ENCODE results near the gene PTGIS. TPM values are rescaled to one million over a fixed set of nuclear protein-coding genes. Genes with fewer than 3 reads are reported as not detected.

PTGIS gene
- total RNA-seq, 1 donor from 2014 or later = 43.6 TPM

GRCh38 chr20:49466114-49466912, 101.6 kb downstream of the PTGIS start:
- Mint-ChIP-seq H3K36me3 (ENCODE audit: low read depth) (no peaks in the 10 kb centered on the region), H3K27me3 (ENCODE audit: insufficient read depth) (peaks cover 17% of the 10 kb centered on the region), H3K4me3 (no peak overlapping the region), H3K27ac (no peak overlapping the region), H3K9me3 (no peaks in the 10 kb centered on the region), H3K4me1 (ENCODE audit: low read depth) (peaks cover 6% of the 10 kb centered on the region)
- DNase-seq (ENCODE audit: low spot score) = no peak
- intact Hi-C loops (cut with micrococcal nuclease) = no loop called here

DNA sequence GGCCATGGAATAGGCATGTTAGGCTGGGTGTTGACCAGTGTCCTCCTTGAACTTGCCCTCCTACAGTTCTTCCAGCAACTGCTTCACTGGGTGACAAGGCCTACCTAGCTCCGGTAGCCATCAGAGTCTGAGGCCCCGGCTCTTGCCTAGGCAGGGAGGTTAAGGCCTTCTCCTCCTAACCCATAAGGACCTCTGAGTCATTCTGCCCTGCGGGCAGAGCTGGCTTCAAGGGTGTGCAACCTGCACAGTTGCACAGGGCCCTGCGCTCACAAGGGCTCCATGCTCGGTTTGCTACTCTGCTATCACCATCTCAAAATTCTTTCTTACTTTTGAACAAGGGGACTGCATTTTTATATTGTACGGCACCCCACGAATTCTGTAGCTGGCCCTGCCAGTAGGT, 103.4 kb downstream of the PTGIS start:
- DNase-seq (ENCODE audit: low spot score) = no peak
- peaks cover 16% of the 10 kb centered on the region for H3K27me3 Mint-ChIP-seq (ENCODE audit: insufficient read depth)
- intact Hi-C loops (cut with micrococcal nuclease) = no loop called here
- no peak overlapping the region for H3K4me3 Mint-ChIP-seq
- no peak overlapping the region for H3K27ac Mint-ChIP-seq
- H3K36me3 Mint-ChIP-seq (ENCODE audit: low read depth) = no peaks in the 10 kb centered on the region
- H3K9me3 Mint-ChIP-seq = no peaks in the 10 kb centered on the region
- peaks cover 6% of the 10 kb centered on the region for H3K4me1 Mint-ChIP-seq (ENCODE audit: low read depth)

DNA sequence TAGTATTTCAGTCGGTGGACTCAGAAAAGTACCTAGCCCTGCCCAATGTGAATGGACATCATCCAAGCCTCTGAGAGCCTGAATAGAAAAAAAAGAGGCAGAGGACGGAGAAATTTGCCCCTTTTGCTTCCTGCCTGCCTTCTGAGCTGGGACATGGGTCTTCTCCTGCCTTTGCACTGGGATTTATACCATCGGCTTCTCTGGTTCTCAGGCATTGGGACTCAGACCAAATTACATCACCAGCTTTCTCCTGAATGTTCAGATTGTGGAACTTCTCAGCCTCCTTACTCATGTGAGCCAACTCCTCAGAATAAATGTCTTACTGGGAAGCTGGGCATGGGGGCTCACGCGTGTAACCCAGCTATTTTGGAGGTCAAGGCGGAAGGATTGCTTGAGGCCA, 105.3 kb downstream of the PTGIS start:
- Mint-ChIP-seq H3K27ac (no peak overlapping the region), H3K4me1 (ENCODE audit: low read depth) (no peaks in the 10 kb centered on the region), H3K4me3 (no peak overlapping the region), H3K27me3 (ENCODE audit: insufficient read depth) (peaks cover 21% of the 10 kb centered on the region), H3K36me3 (ENCODE audit: low read depth) (no peaks in the 10 kb centered on the region), H3K9me3 (no peaks in the 10 kb centered on the region)
- no peak for DNase-seq (ENCODE audit: low spot score)
- intact Hi-C loops (cut with micrococcal nuclease) = no loop called here

DNA sequence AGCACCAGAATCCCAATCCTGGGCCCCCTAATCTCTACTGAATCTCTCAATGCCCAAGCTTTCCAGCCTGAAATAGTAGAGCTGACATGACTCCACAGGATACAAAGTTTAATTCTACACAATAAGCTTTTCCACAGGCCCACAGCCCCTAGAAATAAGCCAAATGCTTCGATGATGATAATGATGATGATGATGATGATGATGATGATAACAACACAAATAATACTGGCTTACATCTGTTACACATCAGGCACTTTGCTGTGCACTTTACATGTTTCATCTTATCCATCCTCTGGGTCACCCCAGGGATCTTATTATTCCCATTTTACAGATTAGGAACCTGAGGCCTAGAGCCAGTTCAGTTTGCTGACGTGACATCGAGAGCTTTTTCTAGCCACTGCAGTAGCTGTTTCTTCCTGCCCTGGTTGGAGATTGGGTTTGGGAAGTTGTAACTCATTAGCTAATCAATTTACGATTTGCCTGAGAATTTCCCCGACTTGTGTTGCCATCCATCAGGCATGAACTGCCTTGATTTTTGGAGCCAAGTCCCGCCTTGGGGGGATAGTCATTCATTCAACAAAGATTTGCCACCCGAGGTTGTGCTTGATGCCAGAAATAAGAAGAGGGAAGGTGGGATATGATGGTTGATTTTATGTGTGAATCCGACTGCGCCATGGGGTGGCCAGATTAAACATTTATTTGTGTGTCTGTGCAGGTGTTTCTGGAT, 105.9 kb downstream of the PTGIS start:
- intact Hi-C loops (cut with micrococcal nuclease) = no loop called here
- DNase-seq (ENCODE audit: low spot score) = no peak
- Mint-ChIP-seq H3K27me3 (ENCODE audit: insufficient read depth) (peaks cover 21% of the 10 kb centered on the region), H3K27ac (no peak overlapping the region), H3K36me3 (ENCODE audit: low read depth) (no peaks in the 10 kb centered on the region), H3K9me3 (no peaks in the 10 kb centered on the region), H3K4me1 (ENCODE audit: low read depth) (no peaks in the 10 kb centered on the region), H3K4me3 (no peak overlapping the region)

GRCh38 chr20:49460916-49461315, 107.0 kb downstream of the PTGIS start:
- Mint-ChIP-seq H3K9me3 (no peaks in the 10 kb centered on the region), H3K36me3 (ENCODE audit: low read depth) (no peaks in the 10 kb centered on the region), H3K27ac (peak overlapping the region; percentile 7), H3K4me1 (ENCODE audit: low read depth) (no peaks in the 10 kb centered on the region), H3K27me3 (ENCODE audit: insufficient read depth) (peaks cover 21% of the 10 kb centered on the region), H3K4me3 (no peak overlapping the region)
- no peak for DNase-seq (ENCODE audit: low spot score)
- intact Hi-C loops (cut with micrococcal nuclease) = no loop called here

DNA sequence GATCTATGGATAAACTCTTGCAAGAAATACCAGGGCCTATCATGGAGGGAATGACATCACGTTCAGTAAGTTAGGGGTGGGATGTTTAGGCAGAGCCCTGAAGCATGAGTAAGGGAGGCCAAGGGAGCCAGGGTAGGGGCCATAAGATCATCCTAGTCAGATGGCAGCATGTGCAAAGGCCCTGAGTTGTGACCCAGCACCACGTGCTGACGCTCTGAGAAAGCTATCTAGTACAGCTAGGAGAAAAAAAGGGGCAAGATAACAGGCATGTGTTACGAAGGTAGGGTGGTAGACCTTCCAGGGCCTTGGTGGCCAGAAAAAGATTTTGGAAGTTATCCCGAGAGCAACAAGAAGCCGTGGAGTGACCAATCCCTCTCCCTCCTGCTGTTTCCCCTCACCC, 107.8 kb downstream of the PTGIS start:
- no peak overlapping the region for H3K4me3 Mint-ChIP-seq
- intact Hi-C loops (cut with micrococcal nuclease) = no loop called here
- H3K4me1 Mint-ChIP-seq (ENCODE audit: low read depth) = no peaks in the 10 kb centered on the region
- no peaks in the 10 kb centered on the region for H3K9me3 Mint-ChIP-seq
- no peak overlapping the region for H3K27ac Mint-ChIP-seq
- H3K27me3 Mint-ChIP-seq (ENCODE audit: insufficient read depth) = peaks cover 19% of the 10 kb centered on the region
- H3K36me3 Mint-ChIP-seq (ENCODE audit: low read depth) = no peaks in the 10 kb centered on the region
- no peak for DNase-seq (ENCODE audit: low spot score)

DNA sequence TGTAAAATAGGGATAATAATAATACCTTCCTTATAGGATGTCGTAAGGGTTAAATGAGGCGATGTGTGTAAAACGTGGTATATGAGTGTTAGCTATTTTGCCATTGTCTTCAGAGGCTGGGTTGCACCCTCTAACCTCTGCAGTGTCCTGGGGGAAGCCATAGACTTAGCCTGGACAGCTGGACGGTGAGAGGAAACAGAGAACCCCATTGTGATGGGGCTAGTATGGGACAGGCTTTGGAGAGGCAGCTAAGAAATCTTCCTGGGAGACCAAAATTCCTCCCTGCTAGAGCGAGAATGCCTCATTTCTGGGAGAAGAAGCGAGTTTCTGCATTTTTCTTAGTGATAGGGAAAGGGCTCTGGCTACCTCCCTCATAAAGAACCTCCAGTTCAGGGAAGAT, 108.3 kb downstream of the PTGIS start:
- H3K4me1 Mint-ChIP-seq (ENCODE audit: low read depth) = no peaks in the 10 kb centered on the region
- no peak for DNase-seq (ENCODE audit: low spot score)
- H3K27me3 Mint-ChIP-seq (ENCODE audit: insufficient read depth) = peaks cover 22% of the 10 kb centered on the region
- no peak overlapping the region for H3K4me3 Mint-ChIP-seq
- intact Hi-C loops (cut with micrococcal nuclease) = no loop called here
- no peaks in the 10 kb centered on the region for H3K9me3 Mint-ChIP-seq
- no peaks in the 10 kb centered on the region for H3K36me3 Mint-ChIP-seq (ENCODE audit: low read depth)
- H3K27ac Mint-ChIP-seq = no peak overlapping the region

DNA sequence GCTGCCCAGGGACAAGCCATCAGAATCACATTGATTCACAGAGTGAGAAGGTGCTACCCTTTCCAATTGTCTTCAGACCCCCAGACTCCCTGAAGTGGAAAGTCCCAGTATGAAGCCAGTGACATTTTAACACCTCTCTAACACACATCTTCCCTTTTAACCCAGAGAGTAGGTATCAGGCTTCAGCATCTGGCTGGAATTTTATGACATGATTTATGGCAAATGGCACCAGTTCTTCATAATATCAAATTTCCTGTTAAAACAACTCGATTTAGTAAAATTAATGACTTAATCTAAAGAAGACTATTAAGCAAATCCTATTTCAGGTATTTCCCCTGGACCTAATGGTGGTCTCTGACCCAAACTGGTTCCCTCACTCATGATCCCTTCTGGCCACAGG, 110.5 kb downstream of the PTGIS start:
- no peaks in the 10 kb centered on the region for H3K4me1 Mint-ChIP-seq (ENCODE audit: low read depth)
- intact Hi-C loops (cut with micrococcal nuclease) = no loop called here
- H3K27ac Mint-ChIP-seq = no peak overlapping the region
- no peaks in the 10 kb centered on the region for H3K36me3 Mint-ChIP-seq (ENCODE audit: low read depth)
- H3K4me3 Mint-ChIP-seq = no peak overlapping the region
- H3K9me3 Mint-ChIP-seq = no peaks in the 10 kb centered on the region
- no peak for DNase-seq (ENCODE audit: low spot score)
- peaks cover 22% of the 10 kb centered on the region for H3K27me3 Mint-ChIP-seq (ENCODE audit: insufficient read depth)

GRCh38 chr20:49456646-49457045, 111.3 kb downstream of the PTGIS start:
- peaks cover 18% of the 10 kb centered on the region for H3K27me3 Mint-ChIP-seq (ENCODE audit: insufficient read depth)

DNA sequence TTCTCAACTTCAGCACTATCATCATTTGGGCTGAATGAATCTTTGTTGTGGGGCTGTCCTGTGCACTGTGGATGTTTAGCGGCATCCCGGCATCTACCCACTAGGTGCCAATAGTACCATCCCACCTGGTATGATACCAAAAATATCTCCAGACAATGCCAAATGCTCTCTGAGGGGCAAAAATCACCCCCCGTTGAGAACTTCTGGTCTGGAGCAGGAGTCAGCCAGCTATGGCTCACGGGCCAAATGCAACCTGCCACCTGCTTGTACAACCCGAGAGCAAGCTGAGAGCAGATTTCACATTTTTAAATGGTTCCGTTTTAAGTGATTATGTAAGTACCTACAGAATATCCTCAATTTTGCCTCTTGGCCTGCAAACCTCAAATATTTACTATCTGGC, 112.2 kb downstream of the PTGIS start:
- no peaks in the 10 kb centered on the region for H3K9me3 Mint-ChIP-seq
- no peaks in the 10 kb centered on the region for H3K36me3 Mint-ChIP-seq (ENCODE audit: low read depth)
- intact Hi-C loops (cut with micrococcal nuclease) = no loop called here
- H3K27ac Mint-ChIP-seq = no peak overlapping the region
- H3K27me3 Mint-ChIP-seq (ENCODE audit: insufficient read depth) = peaks cover 19% of the 10 kb centered on the region
- no peaks in the 10 kb centered on the region for H3K4me1 Mint-ChIP-seq (ENCODE audit: low read depth)
- DNase-seq (ENCODE audit: low spot score) = no peak
- H3K4me3 Mint-ChIP-seq = no peak overlapping the region

More at GRCh38 chr20:49456646-49457045, 111.3 kb downstream of the PTGIS start:
- Mint-ChIP-seq H3K9me3 (no peaks in the 10 kb centered on the region), H3K36me3 (ENCODE audit: low read depth) (no peaks in the 10 kb centered on the region), H3K4me3 (no peak overlapping the region), H3K4me1 (ENCODE audit: low read depth) (no peaks in the 10 kb centered on the region), H3K27ac (no peak overlapping the region)
- intact Hi-C loops (cut with micrococcal nuclease) = no loop called here
- no peak for DNase-seq (ENCODE audit: low spot score)

Other genes starting within 250 kb of the PTGIS start
- 0.08 and 0.20 TPM in 2 replicates for gene KCNB1, start 85.5 kb downstream of the PTGIS start, total RNA-seq
- gene B4GALT5, start 145.7 kb upstream of the PTGIS start, total RNA-seq = 38.9 and 39.3 TPM in 2 replicates
- 16.2 and 20.8 TPM in 2 replicates for gene SLC9A8, start 244.7 kb upstream of the PTGIS start, total RNA-seq

Data from activated T-helper 1 cell treated with anti-CD3 and anti-CD28 coated beads, Interleukin-12 subunit alpha, Interleukin-12 subunit beta, Interleukin-2, Interleukin-4 antibody, amounts not matched to agents 30 ng/mL and 10 ng/mL and 1 ng/mL, durations not matched to agents 14 hours and 24 hours and 36 hours (primary cell).